Erythroblast (primary cell): Measurements from ENCODE around the gene GRB7.

ENCODE experiments used
- GATA1 ChIP-seq: IDR thresholded peaks from 2 replicates; pipeline ENCODE4 v1.6.1; 2011; ENCODE audit warnings: low read depth, mild to moderate bottlenecking, control low read depth, low read length, moderate library complexity
- POLR2A ChIP-seq: IDR thresholded peaks from 2 replicates; pipeline ENCODE4 v1.6.1; 2011; ENCODE audit warnings: mild to moderate bottlenecking, low read length

GRCh38 chr17:39777534-39778365 is 40.0 kb downstream of the GRB7 start:
- TF ChIP-seq POLR2A (no peak), GATA1 (no peak)
